Esophagus squamous epithelium (tissue), 4 donors: ENCODE data around the gene SP8.
"Not testable (repeated sequence)": the region's sequence is repeated elsewhere in the genome, so short reads cannot be mapped to it uniquely, and the experiment has no call there.

Source experiments
- POLR2A ChIP-seq, 4 donors: fragments of 450-650 bp; IDR thresholded peaks; one replicate each; pipeline ENCODE4 v1.6.1; 2017; ENCODE audit warnings: antibody characterized with exemption in 4 of 4, mild to moderate bottlenecking in 4 of 4, moderate library complexity in 3 of 4
- TF ChIP-seq, protein P1 (sequence below), 6 experiments: fragments of 450-650 bp in 4 of 6; fragments of 200-600 bp in 2 of 6; sonication (generic) in 2 of 6; IDR thresholded peaks; one replicate each; pipeline ENCODE4 v1.5.1; 2016 to 2019; ENCODE audit warnings: antibody characterized with exemption in 6 of 6, mild to moderate bottlenecking in 4 of 6, moderate library complexity in 4 of 6

DNA sequence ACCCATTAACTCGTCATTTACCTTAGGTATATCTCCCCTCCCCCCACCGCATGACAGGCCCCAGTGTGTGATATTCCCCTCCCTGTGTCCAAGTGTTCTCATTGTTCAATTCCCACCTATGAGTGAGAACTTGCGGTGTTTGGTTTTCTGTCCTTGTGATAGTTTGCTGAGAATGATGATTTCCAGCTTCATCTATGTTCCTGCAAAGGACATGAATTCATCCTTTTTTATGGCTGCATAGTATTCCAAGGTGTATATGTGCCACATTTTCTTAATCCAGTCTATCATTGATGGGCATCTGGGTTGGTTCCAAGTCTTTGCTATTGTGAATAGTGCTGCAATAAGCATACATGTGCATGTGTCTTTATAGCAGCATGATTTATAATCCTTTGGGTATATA lies 34.7 kb upstream of the SP8 start:
- TF ChIP-seq, protein P1, sequence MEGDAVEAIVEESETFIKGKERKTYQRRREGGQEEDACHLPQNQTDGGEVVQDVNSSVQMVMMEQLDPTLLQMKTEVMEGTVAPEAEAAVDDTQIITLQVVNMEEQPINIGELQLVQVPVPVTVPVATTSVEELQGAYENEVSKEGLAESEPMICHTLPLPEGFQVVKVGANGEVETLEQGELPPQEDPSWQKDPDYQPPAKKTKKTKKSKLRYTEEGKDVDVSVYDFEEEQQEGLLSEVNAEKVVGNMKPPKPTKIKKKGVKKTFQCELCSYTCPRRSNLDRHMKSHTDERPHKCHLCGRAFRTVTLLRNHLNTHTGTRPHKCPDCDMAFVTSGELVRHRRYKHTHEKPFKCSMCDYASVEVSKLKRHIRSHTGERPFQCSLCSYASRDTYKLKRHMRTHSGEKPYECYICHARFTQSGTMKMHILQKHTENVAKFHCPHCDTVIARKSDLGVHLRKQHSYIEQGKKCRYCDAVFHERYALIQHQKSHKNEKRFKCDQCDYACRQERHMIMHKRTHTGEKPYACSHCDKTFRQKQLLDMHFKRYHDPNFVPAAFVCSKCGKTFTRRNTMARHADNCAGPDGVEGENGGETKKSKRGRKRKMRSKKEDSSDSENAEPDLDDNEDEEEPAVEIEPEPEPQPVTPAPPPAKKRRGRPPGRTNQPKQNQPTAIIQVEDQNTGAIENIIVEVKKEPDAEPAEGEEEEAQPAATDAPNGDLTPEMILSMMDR (IDR thresholded peaks at IDR 0.05): not testable (repeated sequence)
- not testable (repeated sequence) for TF ChIP-seq POLR2A (IDR thresholded peaks at IDR 0.05)
